Testis (tissue), 2 donors: Measurements from ENCODE around the gene ADGRA1.
"Not testable (repeated sequence)": the region's sequence is repeated elsewhere in the genome, so short reads cannot be mapped to it uniquely, and the experiment has no call there.

Experiments used
- CTCF ChIP-seq, 3 experiments: fragments of 450-650 bp in 2 of 3; fragments of 200-600 bp in 1 of 3; sonication (generic) in 1 of 3; IDR thresholded peaks; one replicate each; pipeline ENCODE4 v1.5.1; 2016 to 2019; ENCODE audit warnings: antibody characterized with exemption in 3 of 3, mild to moderate bottlenecking in 2 of 3, moderate library complexity in 1 of 3
- POLR2A ChIP-seq: fragments of 450-650 bp; IDR thresholded peaks from one replicate; pipeline ENCODE4 v1.6.1; 2017; ENCODE audit warnings: antibody characterized with exemption, mild to moderate bottlenecking, moderate library complexity

GRCh38 chr10:133175624-133176023 is 87.9 kb downstream of the ADGRA1 start:
- TF ChIP-seq POLR2A; CTCF (IDR thresholded peaks at IDR 0.05): not testable (repeated sequence)
